ENCODE measurements around the gene L1CAM.

- TF ChIP-seq CTCF (IDR thresholded peaks at IDR 0.05) (no peak), POLR2A (IDR thresholded peaks at IDR 0.05) (no peak)
These were observed 8.3 kb downstream of the L1CAM start for GRCh38 chrX:153877571-153878261.
